Femur (tissue), 1 donor: Measurements from ENCODE around the gene DHRS1.

ENCODE experiments used
- DNase-seq: peaks from one replicate; pipeline ENCODE4 v3.0.0-alpha.2; 2017

DHRS1 gene

GRCh38 chr14:24280797-24281460 is 18.7 kb downstream of the DHRS1 start:
- DNase-seq, result no peak

- DNase-seq, result no peak
Measured at GRCh38 chr14:24279301-24280186, 20.0 kb downstream of the DHRS1 start.

GRCh38 chr14:24278424-24278823 is 21.2 kb downstream of the DHRS1 start:
- DNase-seq, result no peak

GRCh38 chr14:24277606-24278321 is 21.8 kb downstream of the DHRS1 start:
- no peak for DNase-seq

- no peak for DNase-seq
Measured at GRCh38 chr14:24277071-24277470, 22.5 kb downstream of the DHRS1 start.

- DNase-seq, result no peak
Measured at GRCh38 chr14:24274101-24274543, 25.5 kb downstream of the DHRS1 start.

GRCh38 chr14:24273422-24273998 is 26.1 kb downstream of the DHRS1 start:
- no peak for DNase-seq

- DNase-seq, result no peak
Measured at GRCh38 chr14:24272467-24272866, 27.1 kb downstream of the DHRS1 start.

GRCh38 chr14:24271834-24272263 is 27.7 kb downstream of the DHRS1 start:
- no peak for DNase-seq

GRCh38 chr14:24271134-24271833 is 28.3 kb downstream of the DHRS1 start, which contains the start of gene RABGGTA:
TSS of gene RABGGTA (minus strand) at chr14:24271597. CDS start at chr14:24271115, 482 bp downstream.
- peak; percentile 93 for DNase-seq

- DNase-seq, result no peak
Measured at GRCh38 chr14:24270537-24271133, 28.9 kb downstream of the DHRS1 start.

GRCh38 chr14:24269910-24270536 is 29.6 kb downstream of the DHRS1 start:
- no peak for DNase-seq

GRCh38 chr14:24269368-24269767 is 30.2 kb downstream of the DHRS1 start:
- no peak for DNase-seq

- no peak for DNase-seq
Measured at GRCh38 chr14:24268225-24268624, 31.4 kb downstream of the DHRS1 start.

- no peak for DNase-seq
Measured at GRCh38 chr14:24267516-24267915, 32.1 kb downstream of the DHRS1 start.

GRCh38 chr14:24266344-24267244 is 33.0 kb downstream of the DHRS1 start:
- DNase-seq, result no peak

- no peak for DNase-seq
Measured at GRCh38 chr14:24264298-24264697, 35.3 kb downstream of the DHRS1 start.

- DNase-seq, result no peak
Measured at GRCh38 chr14:24263848-24264247, 35.7 kb downstream of the DHRS1 start.

GRCh38 chr14:24262821-24263733 is 36.5 kb downstream of the DHRS1 start, which contains the start of gene TGM1:
TSS of gene TGM1 (minus strand) at chr14:24263177. CDS start at chr14:24262352, 825 bp downstream.
- DNase-seq, result no peak
